Measurements from ENCODE around the gene SPP2.

Gene SPP2

GRCh38 chr2:234121999-234122398 lies 71.5 kb downstream of the SPP2 start:
- no peak for DNase-seq (ENCODE audit: low read depth in 1 of 2, low spot score in 1 of 2)
- Histone ChIP-seq H3K27ac (replicated peaks) (no peak overlapping the region), H3K27me3 (ENCODE audit: insufficient read depth, poor library complexity, severe bottlenecking) (no peaks in the 10 kb centered on the region), H3K4me3 (replicated peaks; ENCODE audit: insufficient read depth, low read length) (no peak overlapping the region)
- TF ChIP-seq REST (IDR thresholded peaks at IDR 0.05; ENCODE audit: insufficient replicate concordance, low read depth) (no peak), SPI1 (IDR thresholded peaks at IDR 0.05; ENCODE audit: borderline replicate concordance, low read depth) (no peak), POLR2AphosphoS5 (IDR thresholded peaks at IDR 0.05; ENCODE audit: low read depth) (no peak), CTCF (IDR thresholded peaks at IDR 0.05; ENCODE audit: insufficient read depth, low read length) (no peak)

- Histone ChIP-seq H3K4me3 (replicated peaks; ENCODE audit: insufficient read depth, low read length) (no peak overlapping the region), H3K27me3 (ENCODE audit: insufficient read depth, poor library complexity, severe bottlenecking) (no peaks in the 10 kb centered on the region), H3K27ac (replicated peaks) (no peak overlapping the region)
- TF ChIP-seq SPI1 (IDR thresholded peaks at IDR 0.05; ENCODE audit: borderline replicate concordance, low read depth) (no peak), POLR2AphosphoS5 (IDR thresholded peaks at IDR 0.05; ENCODE audit: low read depth) (no peak), REST (IDR thresholded peaks at IDR 0.05; ENCODE audit: insufficient replicate concordance, low read depth) (no peak), CTCF (IDR thresholded peaks at IDR 0.05; ENCODE audit: insufficient read depth, low read length) (no peak), GABPA (IDR thresholded peaks at IDR 0.05; ENCODE audit: low read depth) (no peak)
- DNase-seq (ENCODE audit: low read depth in 1 of 2, low spot score in 1 of 2): no peak
Measured at GRCh38 chr2:234125451-234126145, 75.1 kb downstream of the SPP2 start.

- no peaks in the 10 kb centered on the region for H3K27me3 ChIP-seq (ENCODE audit: insufficient read depth, poor library complexity, severe bottlenecking)
- TF ChIP-seq GABPA (IDR thresholded peaks at IDR 0.05; ENCODE audit: low read depth) (no peak), POLR2AphosphoS5 (IDR thresholded peaks at IDR 0.05; ENCODE audit: low read depth) (no peak), SPI1 (IDR thresholded peaks at IDR 0.05; ENCODE audit: borderline replicate concordance, low read depth) (no peak)
- no peak for DNase-seq (ENCODE audit: low read depth in 1 of 2, low spot score in 1 of 2)
- H3K4me3 ChIP-seq (replicated peaks; ENCODE audit: insufficient read depth, low read length): no peak overlapping the region
- no peak overlapping the region for H3K27ac ChIP-seq (replicated peaks)
Measured at GRCh38 chr2:234126146-234126470, 75.6 kb downstream of the SPP2 start.
